Frontal cortex (tissue), 4 donors: ENCODE results near the gene PCDHGA5. TPM values are rescaled to one million over a fixed set of nuclear protein-coding genes. Genes with fewer than 3 reads are reported as not detected.
"Not testable (repeated sequence)": the region's sequence is repeated elsewhere in the genome, so short reads cannot be mapped to it uniquely, and the experiment has no call there.

Experiments
- DNase-seq, 2 donors: peaks; one replicate each; pipeline ENCODE4 v3.0.0; 2012; ENCODE audit warnings: low spot score in 2 of 2
- FAIRE-seq: peaks from 2 replicates; lab custom pipeline; 2012; peaks lifted over from hg19 to GRCh38; lab: Jason Lieb, UNC
- total RNA-seq: library from RNA; depleted of rRNA; stranded (reverse); fragments of >200 nt; gene quantifications from one replicate; pipeline ENCODE4 v1.2.3, GENCODE V29; 2014
- donor health status: control.
- donor health status: control.
- donor health status: control.

Gene PCDHGA5
- total RNA-seq, 1 donor from 2014 or later = 5.7 TPM

- DNase-seq (no peak), FAIRE-seq (no peak)
Observed at GRCh38 chr5:141382469-141383294, 18.7 kb downstream of the PCDHGA5 start, which contains the start of gene PCDHGA7. Gene PCDHGA7 (plus strand): TSS chr5:141382742. CDS start chr5:141382900, 158 bp downstream.

GRCh38 chr5:141383345-141383744 lies 19.4 kb downstream of the PCDHGA5 start:
- FAIRE-seq (no peak), DNase-seq (no peak)

- FAIRE-seq = no peak
Observed at GRCh38 chr5:141384471-141385267, 20.7 kb downstream of the PCDHGA5 start.

GRCh38 chr5:141387557-141388311 lies 23.8 kb downstream of the PCDHGA5 start, which contains the start of gene PCDHGB4:
Gene PCDHGB4 (plus strand): TSS chr5:141387698. CDS start chr5:141387885, 187 bp downstream.
- not testable (repeated sequence) for DNase-seq, FAIRE-seq

More at GRCh38 chr5:141384471-141385267, 20.7 kb downstream of the PCDHGA5 start:
- DNase-seq = no peak

- no peak for FAIRE-seq
Observed at GRCh38 chr5:141388661-141389060, 24.7 kb downstream of the PCDHGA5 start.

GRCh38 chr5:141389153-141390042 lies 25.4 kb downstream of the PCDHGA5 start:
- no peak for DNase-seq
- FAIRE-seq = no peak

More at GRCh38 chr5:141388661-141389060, 24.7 kb downstream of the PCDHGA5 start:
- no peak for DNase-seq

GRCh38 chr5:141392429-141393198 lies 28.7 kb downstream of the PCDHGA5 start, which contains the start of gene PCDHGA8:
Gene PCDHGA8 (plus strand): TSS chr5:141392633. CDS start chr5:141392814, 181 bp downstream.
- no peak for FAIRE-seq

GRCh38 chr5:141393267-141393666 lies 29.3 kb downstream of the PCDHGA5 start:
- no peak for FAIRE-seq

More at GRCh38 chr5:141392429-141393198, 28.7 kb downstream of the PCDHGA5 start, which contains the start of gene PCDHGA8:
- DNase-seq = no peak

GRCh38 chr5:141394401-141395187 lies 30.6 kb downstream of the PCDHGA5 start:
- not testable (repeated sequence) for DNase-seq, FAIRE-seq

More at GRCh38 chr5:141393267-141393666, 29.3 kb downstream of the PCDHGA5 start:
- no peak for DNase-seq

- DNase-seq, FAIRE-seq: not testable (repeated sequence)
Observed at GRCh38 chr5:141397756-141398551, 34.0 kb downstream of the PCDHGA5 start, which contains the start of gene PCDHGB5. Gene PCDHGB5 (plus strand): TSS chr5:141397947. CDS start chr5:141398128, 181 bp downstream.

- no peak for FAIRE-seq
- DNase-seq = no peak
Observed at GRCh38 chr5:141398608-141399007, 34.6 kb downstream of the PCDHGA5 start.

- no peak for DNase-seq
- FAIRE-seq = no peak
Observed at GRCh38 chr5:141399555-141400258, 35.7 kb downstream of the PCDHGA5 start.

- DNase-seq (no peak), FAIRE-seq (no peak)
Observed at GRCh38 chr5:141402553-141403243, 38.7 kb downstream of the PCDHGA5 start, which contains the start of gene PCDHGA9. Gene PCDHGA9 (plus strand): TSS chr5:141402778. CDS start chr5:141402953, 175 bp downstream.

GRCh38 chr5:141403387-141403786 lies 39.4 kb downstream of the PCDHGA5 start:
- FAIRE-seq = no peak

More at GRCh38 chr5:141403387-141403786, 39.4 kb downstream of the PCDHGA5 start:
- DNase-seq = no peak
